Smooth muscle cell (in vitro differentiated cells): ENCODE results near the gene GNG12. TPM values are rescaled to one million over a fixed set of nuclear protein-coding genes. Genes with fewer than 3 reads are reported as not detected.

Experiments
- DNase-seq: peaks from one replicate; lab custom pipeline; 2025; ENCODE audit not compliant: unreplicated experiment; lab: John Stamatoyannopoulos, UW
- H2AFZ ChIP-seq: fragments of 200-600 bp; sonication (generic); 2 replicates; pipeline ENCODE4 v1.6.0; 2016; ENCODE audit warnings: antibody characterized with exemption, low read depth, mild to moderate bottlenecking
- H3F3A ChIP-seq: fragments of 200-600 bp; sonication (generic); 2 replicates; pipeline ENCODE4 v1.6.0; 2017; ENCODE audit warnings: antibody characterized with exemption, low read depth
- H3K27ac ChIP-seq: fragments of 200-600 bp; sonication (generic); 2 replicates; pipeline ENCODE4 v1.5.1; 2016; ENCODE audit warnings: low read depth, mild to moderate bottlenecking
- H3K27me3 ChIP-seq: fragments of 200-600 bp; sonication (generic); 2 replicates; pipeline ENCODE4 v1.6.1; 2016; ENCODE audit warnings: low read depth, mild to moderate bottlenecking
- H3K36me3 ChIP-seq: fragments of 200-600 bp; sonication (generic); 2 replicates; pipeline ENCODE4 v1.5.1; 2016; ENCODE audit warnings: low read depth
- H3K4me1 ChIP-seq: fragments of 200-600 bp; sonication (generic); 2 replicates; pipeline ENCODE4 v1.5.1; 2016; ENCODE audit warnings: low read depth
- H3K4me2 ChIP-seq: fragments of 200-600 bp; sonication (generic); 2 replicates; pipeline ENCODE4 v1.6.0; 2016; ENCODE audit warnings: mild to moderate bottlenecking
- H3K4me3 ChIP-seq: fragments of 200-600 bp; sonication (generic); 2 replicates; pipeline ENCODE4 v1.5.1; 2016; ENCODE audit warnings: mild to moderate bottlenecking
- H3K79me2 ChIP-seq: fragments of 200-600 bp; sonication (generic); 2 replicates; pipeline ENCODE4 v1.6.0; 2016; ENCODE audit warnings: low read depth, mild to moderate bottlenecking
- H3K9ac ChIP-seq: fragments of 200-600 bp; sonication (generic); 2 replicates; pipeline ENCODE4 v1.6.0; 2016; ENCODE audit warnings: low read depth
- H3K9me3 ChIP-seq: fragments of 200-600 bp; sonication (generic); replicated peaks from 2 replicates; pipeline ENCODE4 v1.5.1; 2016; ENCODE audit warnings: low read depth
- H4K20me1 ChIP-seq: fragments of 200-600 bp; sonication (generic); 2 replicates; pipeline ENCODE4 v1.6.0; 2016; ENCODE audit warnings: low read depth
- WGBS: methylation state at CpG from one replicate; pipeline ENCODE4 v1.1.7; 2016; ENCODE audit warnings: low lambda C conversion rate; 5-methylcytosine and 5-hydroxymethylcytosine counted together
- polyA plus RNA-seq: library from polyadenylated mRNA; unstranded; fragments of >200 nt; fragmentation: Nextera tagmentation; extraction: Ambion mirVana; gene quantifications from 2 replicates; pipeline ENCODE4 v1.2.1, GENCODE V29; 2016
- total RNA-seq: library from RNA; depleted of rRNA; stranded (reverse); fragments of >200 nt; gene quantifications from 2 replicates; pipeline ENCODE4 v1.2.3, GENCODE V29; 2014
- TF ChIP-seq, protein P1 (sequence below): fragments of 200-600 bp; sonication (generic); IDR thresholded peaks from 2 replicates; pipeline ENCODE4 v1.5.1; 2017; ENCODE audit warnings: borderline replicate concordance, mild to moderate bottlenecking, antibody characterized with exemption; ENCODE audit not compliant: insufficient read depth, poor library complexity, severe bottlenecking

GNG12 gene
- total and polyA plus RNA-seq, 2 experiments from 2014 or later, result 54.6 to 86.6 TPM

DNA sequence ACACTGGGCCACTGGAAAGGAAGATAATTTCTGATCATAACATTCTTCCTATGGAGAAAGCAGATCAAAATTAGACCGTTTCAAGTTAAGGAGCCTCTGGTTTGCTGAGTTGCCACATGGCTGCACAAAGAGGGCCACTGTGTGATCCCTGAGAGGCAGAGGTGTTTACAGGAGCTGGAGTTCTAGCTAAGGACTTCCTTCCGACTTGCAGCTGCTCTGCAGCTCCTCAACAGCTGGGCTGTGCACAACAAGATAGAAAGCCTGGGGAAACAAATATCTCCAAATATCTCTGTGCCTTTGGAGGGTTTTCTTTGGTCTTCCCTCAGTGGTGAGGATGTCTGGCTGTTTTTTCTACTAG, 121.4 kb downstream of the GNG12 start:
- H3K4me2 ChIP-seq, result no peak overlapping the region
- whole genome bisulfite sequencing, result 64% methylated on average over 2 of the region's 2 CpGs
- no peaks in the 10 kb centered on the region for H3K9me3 ChIP-seq
- H3K27ac ChIP-seq, result no peak overlapping the region
- no peak overlapping the region for H3K9ac ChIP-seq
- peaks cover 37% of the 10 kb centered on the region for H4K20me1 ChIP-seq
- no peaks in the 10 kb centered on the region for H3K36me3 ChIP-seq
- TF ChIP-seq, protein P1, sequence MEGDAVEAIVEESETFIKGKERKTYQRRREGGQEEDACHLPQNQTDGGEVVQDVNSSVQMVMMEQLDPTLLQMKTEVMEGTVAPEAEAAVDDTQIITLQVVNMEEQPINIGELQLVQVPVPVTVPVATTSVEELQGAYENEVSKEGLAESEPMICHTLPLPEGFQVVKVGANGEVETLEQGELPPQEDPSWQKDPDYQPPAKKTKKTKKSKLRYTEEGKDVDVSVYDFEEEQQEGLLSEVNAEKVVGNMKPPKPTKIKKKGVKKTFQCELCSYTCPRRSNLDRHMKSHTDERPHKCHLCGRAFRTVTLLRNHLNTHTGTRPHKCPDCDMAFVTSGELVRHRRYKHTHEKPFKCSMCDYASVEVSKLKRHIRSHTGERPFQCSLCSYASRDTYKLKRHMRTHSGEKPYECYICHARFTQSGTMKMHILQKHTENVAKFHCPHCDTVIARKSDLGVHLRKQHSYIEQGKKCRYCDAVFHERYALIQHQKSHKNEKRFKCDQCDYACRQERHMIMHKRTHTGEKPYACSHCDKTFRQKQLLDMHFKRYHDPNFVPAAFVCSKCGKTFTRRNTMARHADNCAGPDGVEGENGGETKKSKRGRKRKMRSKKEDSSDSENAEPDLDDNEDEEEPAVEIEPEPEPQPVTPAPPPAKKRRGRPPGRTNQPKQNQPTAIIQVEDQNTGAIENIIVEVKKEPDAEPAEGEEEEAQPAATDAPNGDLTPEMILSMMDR, result no peak
- peaks cover 9% of the 10 kb centered on the region for H3K4me1 ChIP-seq
- H3K27me3 ChIP-seq, result no peaks in the 10 kb centered on the region
- H3K79me2 ChIP-seq, result peaks cover 4% of the 10 kb centered on the region
- H3K4me3 ChIP-seq, result no peak overlapping the region
- no peak overlapping the region for H2AFZ ChIP-seq
- DNase-seq, result no peak
- H3F3A ChIP-seq, result no peaks in the 10 kb centered on the region

DNA sequence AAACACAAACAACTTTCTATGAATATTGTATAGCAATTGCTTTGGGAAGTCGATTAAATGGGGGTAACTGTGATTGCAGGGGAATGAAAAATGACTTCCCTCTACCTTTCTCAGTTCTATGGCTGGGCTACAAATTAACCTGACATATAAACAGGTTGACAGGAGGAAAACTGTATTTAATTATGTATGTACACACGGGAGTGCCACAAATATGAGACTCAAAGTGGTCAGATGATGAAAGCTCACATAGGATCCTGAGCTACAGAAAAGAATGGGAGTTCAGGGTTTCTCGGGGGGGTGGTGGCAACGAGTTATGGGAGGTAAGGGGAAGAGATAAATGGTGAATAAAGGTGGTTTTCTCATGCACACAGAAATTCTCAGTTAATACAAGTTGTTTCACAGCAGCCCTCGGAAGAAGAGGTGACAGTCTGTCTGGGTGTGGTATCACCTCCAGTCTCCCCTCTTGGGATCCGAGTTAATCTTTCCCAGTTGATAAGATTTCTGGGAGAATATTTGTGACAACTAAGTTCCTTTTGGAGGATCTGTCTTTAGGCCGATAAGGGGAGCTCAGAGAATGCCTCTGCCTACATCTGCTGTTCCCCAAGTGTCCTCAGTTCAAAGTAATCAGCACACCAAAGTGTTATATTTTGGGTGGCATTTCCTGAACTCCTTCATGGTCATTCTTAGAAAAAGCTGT, 122.0 kb downstream of the GNG12 start:
- no peak overlapping the region for H2AFZ ChIP-seq
- no peak overlapping the region for H3K27ac ChIP-seq
- H3K9ac ChIP-seq, result no peak overlapping the region
- peaks cover 37% of the 10 kb centered on the region for H4K20me1 ChIP-seq
- H3K4me3 ChIP-seq, result no peak overlapping the region
- TF ChIP-seq, protein P1, result no peak
- WGBS, result 81% methylated on average over 7 of the region's 7 CpGs
- H3F3A ChIP-seq, result no peaks in the 10 kb centered on the region
- no peak for DNase-seq
- H3K79me2 ChIP-seq, result peaks cover 4% of the 10 kb centered on the region
- H3K4me1 ChIP-seq, result peaks cover 9% of the 10 kb centered on the region
- no peaks in the 10 kb centered on the region for H3K9me3 ChIP-seq
- H3K27me3 ChIP-seq, result no peaks in the 10 kb centered on the region
- no peaks in the 10 kb centered on the region for H3K36me3 ChIP-seq
- H3K4me2 ChIP-seq, result peak overlapping the region; percentile 72

DNA sequence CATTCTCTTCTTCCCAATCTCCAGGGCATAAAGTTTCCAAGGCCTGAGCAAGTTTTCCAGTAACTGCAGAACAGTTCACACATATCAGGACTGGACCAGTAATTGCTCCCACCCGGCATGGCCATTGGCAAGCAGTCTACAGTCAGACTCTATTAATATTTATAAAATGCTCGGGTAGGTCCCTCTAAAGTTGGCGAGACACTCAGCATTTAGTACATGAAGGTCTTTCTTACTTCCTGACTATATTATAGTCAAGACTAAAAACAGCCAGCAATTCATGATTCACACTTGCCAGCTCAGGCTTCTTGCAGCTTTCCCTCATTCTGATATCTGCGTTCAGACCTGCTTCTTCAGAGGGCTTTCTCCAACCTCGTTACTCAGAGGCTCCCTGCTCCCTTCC, 122.8 kb downstream of the GNG12 start:
- WGBS, result 37% methylated on average over 5 of the region's 5 CpGs
- Histone ChIP-seq H3K4me3 (no peak overlapping the region), H3K9me3 (no peaks in the 10 kb centered on the region), H3K36me3 (peaks cover under 1% of the 10 kb centered on the region), H3F3A (no peaks in the 10 kb centered on the region), H3K9ac (no peak overlapping the region), H3K4me2 (peak overlapping the region; percentile 72), H3K27ac (peak overlapping the region; percentile 49), H2AFZ (no peak overlapping the region), H3K4me1 (peaks cover 9% of the 10 kb centered on the region), H4K20me1 (peaks cover 37% of the 10 kb centered on the region), H3K79me2 (peaks cover 4% of the 10 kb centered on the region), H3K27me3 (no peaks in the 10 kb centered on the region)
- no peak for DNase-seq
- TF ChIP-seq, protein P1, result no peak

DNA sequence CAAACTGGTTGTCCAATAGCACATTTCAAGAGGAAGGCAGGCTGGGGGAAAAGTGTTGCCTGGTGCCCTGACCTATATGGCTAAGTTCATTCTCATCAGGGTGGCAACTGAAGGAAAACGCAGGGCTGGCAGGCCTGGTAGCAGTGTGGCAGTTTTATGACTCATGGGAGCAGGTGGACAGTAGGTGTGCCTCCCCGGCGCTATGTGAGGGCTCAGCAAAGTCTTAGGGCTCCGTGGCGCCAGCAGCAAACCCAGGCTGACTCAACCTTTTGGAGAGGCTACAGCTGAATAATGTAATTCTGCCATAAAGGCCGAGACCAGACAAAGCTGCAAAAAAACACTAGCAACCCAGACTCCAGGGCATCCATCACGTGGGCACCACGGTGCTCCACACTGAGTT, 124.7 kb downstream of the GNG12 start:
- Histone ChIP-seq H3K4me1 (peaks cover 5% of the 10 kb centered on the region), H4K20me1 (peaks cover 31% of the 10 kb centered on the region), H3K36me3 (peaks cover 6% of the 10 kb centered on the region), H3K27ac (no peak overlapping the region), H3K27me3 (no peaks in the 10 kb centered on the region), H3F3A (no peaks in the 10 kb centered on the region), H3K4me2 (no peak overlapping the region), H3K9ac (no peak overlapping the region), H3K79me2 (peaks cover 4% of the 10 kb centered on the region), H3K4me3 (no peak overlapping the region), H3K9me3 (no peaks in the 10 kb centered on the region), H2AFZ (no peak overlapping the region)
- DNase-seq, result no peak
- WGBS, result 97% methylated on average over 8 of the region's 8 CpGs
- TF ChIP-seq, protein P1, result no peak
